ENCODE results near the gene DIAPH2. TPM values are rescaled to one million over a fixed set of nuclear protein-coding genes. Genes with fewer than 3 reads are reported as not detected.

DIAPH2 gene
- total and polyA plus RNA-seq, 4 donors: 3.0 to 19.7 (median 11.3) TPM

- Histone ChIP-seq H3K27me3 (ENCODE audit: control insufficient read depth, insufficient read depth, low read length) (no peaks in the 10 kb centered on the region), H3K27ac (ENCODE audit: low read depth, low read length) (no peak overlapping the region), H3K36me3 (ENCODE audit: control insufficient read depth, insufficient read depth, low read length) (no peaks in the 10 kb centered on the region), H3K4me1 (ENCODE audit: control insufficient read depth, insufficient read depth, low read length) (no peaks in the 10 kb centered on the region), H3K9me3 (ENCODE audit: control insufficient read depth, insufficient read depth, low read length) (peaks cover 2% of the 10 kb centered on the region), H3K4me3 (ENCODE audit: low read depth, low read length) (no peak overlapping the region)
- WGBS (ENCODE audit: insufficient coverage): no CpG with 5 or more reads among the region's 4 CpGs
- DNase-seq (ENCODE audit: low read depth in 4 of 6, low spot score in 6 of 6): peak in 4 of 6 donors; percentile 11 to 79 (median 46)
Observed at GRCh38 chrX:97039363-97040029, 354.9 kb downstream of the DIAPH2 start.

GRCh38 chrX:97045470-97045869, 360.8 kb downstream of the DIAPH2 start:
- H3K4me1 ChIP-seq (ENCODE audit: control insufficient read depth, insufficient read depth, low read length): no peaks in the 10 kb centered on the region
- H3K4me3 ChIP-seq (ENCODE audit: low read depth, low read length): no peak overlapping the region
- no peak for DNase-seq (ENCODE audit: low read depth in 4 of 6, low spot score in 6 of 6)
- 100% methylated on average over 1 of the region's 1 CpG for WGBS (ENCODE audit: insufficient coverage)
- no peak overlapping the region for H3K27ac ChIP-seq (ENCODE audit: low read depth, low read length)
- H3K27me3 ChIP-seq (ENCODE audit: control insufficient read depth, insufficient read depth, low read length): no peaks in the 10 kb centered on the region
- H3K36me3 ChIP-seq (ENCODE audit: control insufficient read depth, insufficient read depth, low read length): no peaks in the 10 kb centered on the region
- no peaks in the 10 kb centered on the region for H3K9me3 ChIP-seq (ENCODE audit: control insufficient read depth, insufficient read depth, low read length)

GRCh38 chrX:97046867-97047266, 362.2 kb downstream of the DIAPH2 start:
- no peaks in the 10 kb centered on the region for H3K36me3 ChIP-seq (ENCODE audit: control insufficient read depth, insufficient read depth, low read length)

DNA sequence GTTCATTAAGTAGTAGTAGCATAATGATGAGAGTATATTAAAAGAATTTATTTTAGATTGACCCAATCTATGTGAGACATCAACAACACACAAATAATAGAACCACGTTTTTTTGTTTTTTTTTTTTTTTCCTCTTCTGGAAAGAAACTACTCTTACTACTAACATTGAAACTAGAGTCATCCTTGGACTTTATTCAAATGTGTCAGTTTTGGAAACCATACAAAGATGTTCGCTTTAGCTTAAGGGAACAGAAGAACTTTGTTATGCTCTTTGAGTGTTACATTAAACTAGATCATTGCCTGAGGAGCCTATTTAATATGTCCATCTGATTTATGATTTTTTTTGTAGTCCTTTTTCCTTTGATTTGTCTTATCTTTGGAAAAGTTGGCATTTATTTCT, 365.8 kb downstream of the DIAPH2 start:
- no peak overlapping the region for H3K27ac ChIP-seq (ENCODE audit: low read depth, low read length)
- no peaks in the 10 kb centered on the region for H3K9me3 ChIP-seq (ENCODE audit: control insufficient read depth, insufficient read depth, low read length)
- no peaks in the 10 kb centered on the region for H3K4me1 ChIP-seq (ENCODE audit: control insufficient read depth, insufficient read depth, low read length)
- no peaks in the 10 kb centered on the region for H3K27me3 ChIP-seq (ENCODE audit: control insufficient read depth, insufficient read depth, low read length)
- H3K4me3 ChIP-seq (ENCODE audit: low read depth, low read length): no peak overlapping the region
- peak in 1 of 6 donors; percentile 22 for DNase-seq (ENCODE audit: low read depth in 4 of 6, low spot score in 6 of 6)
- H3K36me3 ChIP-seq (ENCODE audit: control insufficient read depth, insufficient read depth, low read length): no peaks in the 10 kb centered on the region
- WGBS (ENCODE audit: insufficient coverage): no CpG with 5 or more reads among the region's 2 CpGs

More at GRCh38 chrX:97046867-97047266, 362.2 kb downstream of the DIAPH2 start:
- Histone ChIP-seq H3K4me1 (ENCODE audit: control insufficient read depth, insufficient read depth, low read length) (no peaks in the 10 kb centered on the region), H3K4me3 (ENCODE audit: low read depth, low read length) (no peak overlapping the region), H3K27ac (ENCODE audit: low read depth, low read length) (no peak overlapping the region), H3K27me3 (ENCODE audit: control insufficient read depth, insufficient read depth, low read length) (no peaks in the 10 kb centered on the region), H3K9me3 (ENCODE audit: control insufficient read depth, insufficient read depth, low read length) (no peaks in the 10 kb centered on the region)
- DNase-seq (ENCODE audit: low read depth in 4 of 6, low spot score in 6 of 6): no peak
- 90% methylated on average over 2 of the region's 3 CpGs for WGBS (ENCODE audit: insufficient coverage)

GRCh38 chrX:97057349-97057909, 372.8 kb downstream of the DIAPH2 start:
- no peaks in the 10 kb centered on the region for H3K4me1 ChIP-seq (ENCODE audit: control insufficient read depth, insufficient read depth, low read length)
- no peaks in the 10 kb centered on the region for H3K36me3 ChIP-seq (ENCODE audit: control insufficient read depth, insufficient read depth, low read length)
- H3K9me3 ChIP-seq (ENCODE audit: control insufficient read depth, insufficient read depth, low read length): no peaks in the 10 kb centered on the region
- H3K27ac ChIP-seq (ENCODE audit: low read depth, low read length): no peak overlapping the region
- no peak overlapping the region for H3K4me3 ChIP-seq (ENCODE audit: low read depth, low read length)
- DNase-seq (ENCODE audit: low read depth in 4 of 6, low spot score in 6 of 6): no peak
- H3K27me3 ChIP-seq (ENCODE audit: control insufficient read depth, insufficient read depth, low read length): no peaks in the 10 kb centered on the region
- WGBS (ENCODE audit: insufficient coverage): no CpG with 5 or more reads among the region's 4 CpGs

DNA sequence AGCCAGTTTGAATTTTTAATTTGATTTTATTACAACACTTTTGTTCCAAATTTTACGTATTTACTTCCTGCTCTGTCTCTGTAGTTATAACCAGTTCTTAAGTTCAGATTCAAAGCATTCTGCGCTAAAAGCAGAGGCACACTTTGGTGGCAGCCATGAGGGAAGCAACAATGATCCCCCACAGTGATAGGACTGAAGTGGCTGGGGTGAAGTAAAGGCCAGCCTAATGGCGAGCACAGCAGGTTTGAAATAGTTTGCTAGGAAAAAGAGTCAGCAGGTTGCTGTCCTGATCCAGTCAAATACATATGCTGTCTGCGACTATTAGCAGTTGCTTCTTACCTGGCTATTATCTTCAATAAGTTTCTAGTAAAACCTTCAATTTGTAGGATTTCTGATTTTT, 375.4 kb downstream of the DIAPH2 start:
- Histone ChIP-seq H3K9me3 (ENCODE audit: control insufficient read depth, insufficient read depth, low read length) (no peaks in the 10 kb centered on the region), H3K27me3 (ENCODE audit: control insufficient read depth, insufficient read depth, low read length) (no peaks in the 10 kb centered on the region), H3K4me3 (ENCODE audit: low read depth, low read length) (no peak overlapping the region), H3K36me3 (ENCODE audit: control insufficient read depth, insufficient read depth, low read length) (no peaks in the 10 kb centered on the region), H3K4me1 (ENCODE audit: control insufficient read depth, insufficient read depth, low read length) (no peaks in the 10 kb centered on the region), H3K27ac (ENCODE audit: low read depth, low read length) (no peak overlapping the region)
- 33% methylated on average over 2 of the region's 4 CpGs for WGBS (ENCODE audit: insufficient coverage)
- peak in 2 of 6 donors; percentile 2 to 20 for DNase-seq (ENCODE audit: low read depth in 4 of 6, low spot score in 6 of 6)

- Histone ChIP-seq H3K27ac (ENCODE audit: low read depth, low read length) (no peak overlapping the region), H3K4me3 (ENCODE audit: low read depth, low read length) (no peak overlapping the region), H3K27me3 (ENCODE audit: control insufficient read depth, insufficient read depth, low read length) (no peaks in the 10 kb centered on the region), H3K36me3 (ENCODE audit: control insufficient read depth, insufficient read depth, low read length) (no peaks in the 10 kb centered on the region), H3K9me3 (ENCODE audit: control insufficient read depth, insufficient read depth, low read length) (no peaks in the 10 kb centered on the region), H3K4me1 (ENCODE audit: control insufficient read depth, insufficient read depth, low read length) (no peaks in the 10 kb centered on the region)
- WGBS (ENCODE audit: insufficient coverage): 100% methylated on average over 2 of the region's 5 CpGs
- no peak for DNase-seq (ENCODE audit: low read depth in 4 of 6, low spot score in 6 of 6)
Observed at GRCh38 chrX:97065066-97065465, 380.4 kb downstream of the DIAPH2 start.

DNA sequence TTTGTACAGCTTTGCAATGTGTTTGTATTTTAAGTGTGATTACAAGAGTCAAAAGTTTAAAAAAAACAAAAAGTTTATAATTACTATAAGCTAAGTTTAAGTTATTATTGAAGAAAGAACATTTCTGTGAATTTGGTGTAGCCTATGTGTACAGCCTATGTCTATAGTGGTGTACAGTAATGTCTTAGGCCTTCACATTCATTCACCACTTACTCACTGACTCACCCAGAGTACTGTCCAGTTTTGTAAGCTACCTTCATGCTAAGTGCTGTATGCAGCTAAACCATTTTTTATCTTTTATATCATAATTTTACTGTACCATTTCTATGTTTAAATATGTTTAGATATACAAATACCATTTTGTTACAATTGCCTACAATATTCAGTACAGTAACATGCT, 381.3 kb downstream of the DIAPH2 start:
- Histone ChIP-seq H3K27me3 (ENCODE audit: control insufficient read depth, insufficient read depth, low read length) (no peaks in the 10 kb centered on the region), H3K4me3 (ENCODE audit: low read depth, low read length) (no peak overlapping the region), H3K27ac (ENCODE audit: low read depth, low read length) (no peak overlapping the region), H3K4me1 (ENCODE audit: control insufficient read depth, insufficient read depth, low read length) (no peaks in the 10 kb centered on the region), H3K9me3 (ENCODE audit: control insufficient read depth, insufficient read depth, low read length) (no peaks in the 10 kb centered on the region), H3K36me3 (ENCODE audit: control insufficient read depth, insufficient read depth, low read length) (no peaks in the 10 kb centered on the region)
- DNase-seq (ENCODE audit: low read depth in 4 of 6, low spot score in 6 of 6): no peak

- no peak overlapping the region for H3K27ac ChIP-seq (ENCODE audit: low read depth, low read length)
- H3K27me3 ChIP-seq (ENCODE audit: control insufficient read depth, insufficient read depth, low read length): no peaks in the 10 kb centered on the region
- WGBS (ENCODE audit: insufficient coverage): no CpG with 5 or more reads among the region's 3 CpGs
Observed at GRCh38 chrX:97066381-97066780, 381.7 kb downstream of the DIAPH2 start.

DNA sequence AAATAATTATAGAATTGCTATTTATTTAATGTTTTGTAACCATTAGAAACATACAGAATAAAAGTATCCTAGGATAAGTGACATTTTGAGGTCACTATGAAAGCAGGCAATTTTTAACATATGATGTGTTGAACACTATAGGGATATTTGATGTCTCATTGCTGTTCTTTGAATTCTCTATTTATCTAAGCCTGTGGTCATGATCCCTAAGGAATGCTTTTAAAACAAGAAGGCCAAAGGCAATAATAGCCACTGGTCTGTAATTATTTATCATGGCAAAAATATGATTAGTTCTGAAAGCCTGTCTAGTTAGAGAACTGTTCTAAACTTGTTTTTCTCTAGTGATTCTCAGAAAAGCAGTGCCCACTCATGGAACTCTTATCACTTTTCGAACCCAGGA, 385.7 kb downstream of the DIAPH2 start:
- no peaks in the 10 kb centered on the region for H3K27me3 ChIP-seq (ENCODE audit: control insufficient read depth, insufficient read depth, low read length)
- H3K36me3 ChIP-seq (ENCODE audit: control insufficient read depth, insufficient read depth, low read length): no peaks in the 10 kb centered on the region
- H3K9me3 ChIP-seq (ENCODE audit: control insufficient read depth, insufficient read depth, low read length): no peaks in the 10 kb centered on the region
- H3K4me3 ChIP-seq (ENCODE audit: low read depth, low read length): no peak overlapping the region
- H3K27ac ChIP-seq (ENCODE audit: low read depth, low read length): no peak overlapping the region
- H3K4me1 ChIP-seq (ENCODE audit: control insufficient read depth, insufficient read depth, low read length): no peaks in the 10 kb centered on the region
- DNase-seq (ENCODE audit: low read depth in 4 of 6, low spot score in 6 of 6): no peak
- WGBS (ENCODE audit: insufficient coverage): no CpG with 5 or more reads among the region's 1 CpG

More at GRCh38 chrX:97066381-97066780, 381.7 kb downstream of the DIAPH2 start:
- H3K4me1 ChIP-seq (ENCODE audit: control insufficient read depth, insufficient read depth, low read length): no peaks in the 10 kb centered on the region
- H3K4me3 ChIP-seq (ENCODE audit: low read depth, low read length): no peak overlapping the region
- H3K9me3 ChIP-seq (ENCODE audit: control insufficient read depth, insufficient read depth, low read length): no peaks in the 10 kb centered on the region
- no peak for DNase-seq (ENCODE audit: low read depth in 4 of 6, low spot score in 6 of 6)
- no peaks in the 10 kb centered on the region for H3K36me3 ChIP-seq (ENCODE audit: control insufficient read depth, insufficient read depth, low read length)

All from spinal cord (tissue), 10 donors.